Heart left ventricle (tissue), 16 donors: ENCODE measurements around the gene LPIN1. TPM values are rescaled to one million over a fixed set of nuclear protein-coding genes. Genes with fewer than 3 reads are reported as not detected.

ENCODE experiments used
- ATAC-seq, 4 donors: fragments of 200-7000 bp; cut with Tn5 transposase; one replicate each; pipeline ENCODE4 v1.9.1; 2020 to 2022; ENCODE audit warnings: moderate library complexity in 4 of 4, mild to moderate bottlenecking in 3 of 4, moderate number of reproducible peaks in 1 of 4
- DNase-seq, 5 donors: peaks; one replicate each; pipeline ENCODE4 v3.0.0-alpha.2; 2020
- H3K27ac ChIP-seq, 12 donors: fragments of 200-600 bp; sonication (generic) in 4 of 12; one replicate each; pipeline versions ENCODE4 v1.5.0 to v1.8.0; 2016 to 2022; ENCODE audit warnings: mild to moderate bottlenecking in 2 of 12
- H3K27me3 ChIP-seq, 9 donors: fragments of 200-600 bp; sonication (generic) in 2 of 9; one replicate each; pipeline versions ENCODE4 v1.5.1 to v1.8.0; 2016 to 2022; ENCODE audit warnings: mild to moderate bottlenecking in 3 of 9
- H3K36me3 ChIP-seq, 9 donors: fragments of 200-600 bp; sonication (generic) in 2 of 9; one replicate each; pipeline versions ENCODE4 v1.5.0 to v1.8.0; 2018 to 2022; ENCODE audit warnings: mild to moderate bottlenecking in 2 of 9
- H3K4me1 ChIP-seq, 12 donors: fragments of 200-600 bp; sonication (generic) in 4 of 12; one replicate each; pipeline versions ENCODE4 v1.5.0 to v1.8.0; 2016 to 2022; ENCODE audit warnings: mild to moderate bottlenecking in 3 of 12
- H3K4me3 ChIP-seq, 12 donors: fragments of 200-600 bp; sonication (generic) in 4 of 12; one replicate each; pipeline versions ENCODE4 v1.5.0 to v1.8.0; 2017 to 2022; ENCODE audit warnings: mild to moderate bottlenecking in 9 of 12, moderate library complexity in 4 of 12
- H3K9me3 ChIP-seq, 12 donors: fragments of 200-600 bp; sonication (generic) in 4 of 12; one replicate each; pipeline versions ENCODE4 v1.5.0 to v1.8.0; 2016 to 2022; ENCODE audit warnings: mild to moderate bottlenecking in 1 of 12
- CTCF ChIP-seq, 12 donors: fragments of 200-600 bp; sonication (generic) in 4 of 12; IDR thresholded peaks; one replicate each; pipeline versions ENCODE4 v1.5.0 to v1.8.0; 2018 to 2022; ENCODE audit warnings: antibody characterized with exemption in 12 of 12, mild to moderate bottlenecking in 5 of 12
- POLR2A ChIP-seq, 2 donors: fragments of 450-650 bp; IDR thresholded peaks; one replicate each; pipeline ENCODE4 v1.6.1; 2017; ENCODE audit warnings: antibody characterized with exemption in 2 of 2, mild to moderate bottlenecking in 2 of 2, moderate library complexity in 2 of 2
- WGBS, 4 donors: extraction: QIAGEN DNeasy Blood & Tissue Kit in 2 of 4; methylation state at CpG; one replicate each; pipeline versions ENCODE4 v1.1.5 to v1.1.7; 2013 to 2018; 5-methylcytosine and 5-hydroxymethylcytosine counted together
- intact Hi-C, 10 donors: fragments of 100-400 bp; cut with DNase I; formaldehyde crosslinking; loops; one replicate each; pipeline versions ENCODE4 v1.11.1 to v1.14.2; 2022
- polyA plus RNA-seq, 2 donors: library from polyadenylated mRNA; stranded (reverse); fragments of 200-250 nt; gene quantifications; one replicate each; pipeline ENCODE4 v1.2.3, GENCODE V29; 2013
- total RNA-seq, 9 donors: library from RNA; depleted of rRNA in 2 of 9; stranded (reverse); fragments of >200 nt in 2 of 9; fragmentation: NEBNext Ultra II Directional in 3 of 9; extraction: Animal tissue kit (Norgen Biotek cat#: 25700) in 3 of 9; gene quantifications; one replicate each; pipeline versions ENCODE4 v1.1.0 to v1.2.4, GENCODE V29; 2016 to 2023
- donor health status: ischemic (EF 13 %, LVEDD 7.1; RV severe dilation, severe dysfunction).
- donor health status: healthy with polysubstance abuse.
- donor health status: DM: no; HTN: yes; CAD: no.
- donor health status: DM: no; HTN: no; CAD: no.
- donor health status: ischemic (EF 25% LVEDD 6.9; RV normal size, moderate dysfunction).
- donor health status: ischemic (EF 25% LVEDD 5.7; RV mildly dilated, moderate dysfunction).
- donor health status: healthy.
- donor health status: DM: yes; HTN: yes; CAD: no.
- donor health status: ischemic (EF 35%, LVEDD 5.7; RV mildly dilated, moderate dysfunction).
- donor health status: nonischemic (EF 11% LVEDD 7.7; RV severe dilation, severe dysfunction).
- donor health status: DM: yes; HTN: yes; CAD: no.
- donor health status: PGD.
- donor health status: ischemic (EF 29% LVEDD 5.4; RV normal size, mild dysfunction).
- donor health status: nonischemic (EF 23%, LVEDD 6.1; RV moderate dilation, normal function).

LPIN1 gene
- total and polyA plus RNA-seq, 11 donors, result 15.0 to 57.1 (median 43.8) TPM

DNA sequence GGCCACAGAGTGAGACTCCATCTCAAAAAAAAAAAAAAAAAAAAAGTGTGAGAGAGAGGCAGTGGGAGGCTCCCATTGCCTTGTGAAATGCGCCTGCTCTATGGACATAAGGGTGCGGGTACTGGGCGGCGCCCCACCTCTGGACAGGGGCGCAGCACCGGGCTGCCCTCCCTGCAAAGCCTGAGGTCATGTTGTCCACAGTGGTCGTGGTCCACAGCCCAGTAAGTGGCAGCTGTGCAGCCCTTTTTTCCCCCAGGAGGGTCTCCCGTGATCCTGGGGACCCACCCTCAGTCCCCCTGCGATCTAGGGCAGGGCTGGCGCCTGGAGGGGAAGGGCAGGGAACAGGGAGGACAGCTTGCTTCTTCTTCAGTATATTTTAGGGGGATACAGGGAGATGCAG, 37.8 kb downstream of the LPIN1 start:
- Histone ChIP-seq H3K4me1 (peaks cover 0 to 10% (median 2%) of the 10 kb centered on the region in 12 donors), H3K9me3 (no peaks in the 10 kb centered on the region), H3K27ac (no peak overlapping the region), H3K36me3 (peaks cover 0 to 100% (median 89%) of the 10 kb centered on the region in 9 donors), H3K27me3 (no peaks in the 10 kb centered on the region), H3K4me3 (peak overlapping the region in 1 of 12 donors; percentile 40)
- intact Hi-C loops, result loop anchor here in 1 of 10 donors (5.0 kb wide), 1 partner anchor 92 kb away; no protein-coding TSS in a partner anchor
- WGBS, 4 donors, result 87 to 100% (median 95%) methylated on average over 2 to 10 of the region's 10 CpGs
- TF ChIP-seq CTCF (IDR thresholded peaks at IDR 0.05), result no peak
- no peak for TF ChIP-seq POLR2A (IDR thresholded peaks at IDR 0.05)
- DNase-seq (no peak), ATAC-seq (peak in 1 of 4 donors; percentile 7)

- H3K27me3 ChIP-seq, result no peaks in the 10 kb centered on the region
- DNase-seq (peak in 4 of 5 donors; percentile 33 to 52 (median 44)), ATAC-seq (peak; percentile 29 to 72 (median 66))
- H3K36me3 ChIP-seq, result peaks cover 0 to 100% (median 90%) of the 10 kb centered on the region in 9 donors
- TF ChIP-seq POLR2A (IDR thresholded peaks at IDR 0.05), result no peak
- peak; percentile 84 to 99 (median 94) for TF ChIP-seq CTCF (IDR thresholded peaks at IDR 0.05)
- peaks cover 0 to 7% (median 0%) of the 10 kb centered on the region in 12 donors for H3K4me1 ChIP-seq
- WGBS, 4 donors, result 34 to 44% (median 37%) methylated on average over 37 to 50 of the region's 50 CpGs
- H3K4me3 ChIP-seq, result peak overlapping the region in 10 of 12 donors; percentile 14 to 62 (median 42)
- H3K27ac ChIP-seq, result no peak overlapping the region
- H3K9me3 ChIP-seq, result no peaks in the 10 kb centered on the region
- intact Hi-C loops, result loop anchor here in 1 of 10 donors (5.0 kb wide), 1 partner anchor 93 kb away; no protein-coding TSS in a partner anchor
Observed at GRCh38 chr2:11784747-11785610, 38.5 kb downstream of the LPIN1 start.

GRCh38 chr2:11785611-11785940, 39.1 kb downstream of the LPIN1 start:
- H3K36me3 ChIP-seq, result peaks cover 3 to 100% (median 87%) of the 10 kb centered on the region in 9 donors
- DNase-seq, result no peak
- H3K27ac ChIP-seq, result no peak overlapping the region
- WGBS, 4 donors, result 94 to 97% (median 95%) methylated on average over 9 of the region's 9 CpGs
- peaks cover 0 to 7% (median 0%) of the 10 kb centered on the region in 12 donors for H3K4me1 ChIP-seq
- no peaks in the 10 kb centered on the region for H3K27me3 ChIP-seq
- H3K9me3 ChIP-seq, result no peaks in the 10 kb centered on the region
- intact Hi-C loops, result no loop called here
- H3K4me3 ChIP-seq, result no peak overlapping the region
- TF ChIP-seq CTCF (IDR thresholded peaks at IDR 0.05), result no peak
- no peak for TF ChIP-seq POLR2A (IDR thresholded peaks at IDR 0.05)
- ATAC-seq, result no peak

GRCh38 chr2:11786191-11786590, 39.8 kb downstream of the LPIN1 start:
- no peak overlapping the region for H3K27ac ChIP-seq
- H3K4me3 ChIP-seq, result no peak overlapping the region
- 94 to 95% (median 94%) methylated on average over 3 to 9 of the region's 9 CpGs for WGBS, 4 donors
- DNase-seq (no peak), ATAC-seq (no peak)
- intact Hi-C loops, result no loop called here
- H3K36me3 ChIP-seq, result peaks cover 3 to 100% (median 87%) of the 10 kb centered on the region in 9 donors
- H3K9me3 ChIP-seq, result no peaks in the 10 kb centered on the region
- H3K4me1 ChIP-seq, result peaks cover 0 to 7% (median 0%) of the 10 kb centered on the region in 12 donors
- TF ChIP-seq CTCF (IDR thresholded peaks at IDR 0.05) (no peak), POLR2A (IDR thresholded peaks at IDR 0.05) (no peak)
- no peaks in the 10 kb centered on the region for H3K27me3 ChIP-seq
